PC-9 (cell line): ENCODE data around the gene MYBBP1A. TPM values are rescaled to one million over a fixed set of nuclear protein-coding genes. Genes with fewer than 3 reads are reported as not detected.

Experiments used
- BruUV-seq: library from RNA; stranded (reverse); fragments of 400-500 nt; replicated peaks from 2 replicates; lab custom pipeline; 2021; lab: Mats Ljungman, UMichigan
- CTCF ChIA-PET: fragments of 300-600 bp; sonication (Branson Sonifier 250); formaldehyde crosslinking; loops from one replicate; lab custom pipeline; 2022; ENCODE audit warnings: antibody characterized with exemption; lab: Charles Lee
- POLR2A ChIA-PET: fragments of 300-600 bp; sonication (Branson Sonifier 250); formaldehyde crosslinking; loops from one replicate; lab custom pipeline; 2022; ENCODE audit warnings: antibody characterized with exemption; ENCODE audit not compliant: unreplicated experiment; lab: Charles Lee
- DNase-seq, 2 experiments: peaks; one replicate each; pipeline versions ENCODE4 v3.0.0 to v3.0.0-alpha.2; 2015 to 2022; ENCODE audit warnings: mixed read lengths in 1 of 2
- H2AFZ ChIP-seq: fragments of 200-600 bp; sonication (generic); 2 replicates; pipeline ENCODE4 v1.8.1; 2017; ENCODE audit warnings: antibody characterized with exemption
- H3F3A ChIP-seq: fragments of 200-600 bp; sonication (generic); 2 replicates; pipeline ENCODE4 v1.8.1; 2017; ENCODE audit warnings: antibody characterized with exemption, mild to moderate bottlenecking, low read depth; ENCODE audit not compliant: insufficient read depth
- H3K27ac ChIP-seq: fragments of 200-600 bp; sonication (generic); 2 replicates; pipeline ENCODE4 v1.6.1; 2016; ENCODE audit warnings: mixed run types
- H3K27me3 ChIP-seq: fragments of 200-600 bp; sonication (generic); 2 replicates; pipeline ENCODE4 v1.6.1; 2016; ENCODE audit warnings: low read depth, mixed run types; ENCODE audit not compliant: insufficient read depth
- H3K36me3 ChIP-seq: fragments of 200-600 bp; sonication (generic); 2 replicates; pipeline ENCODE4 v1.6.1; 2016; ENCODE audit warnings: low read depth, mixed run types
- H3K4me1 ChIP-seq: fragments of 200-600 bp; sonication (generic); replicated peaks from 2 replicates; pipeline ENCODE4 v1.6.1; 2016; ENCODE audit warnings: mixed run types; ENCODE audit not compliant: insufficient read depth
- H3K4me2 ChIP-seq: fragments of 200-600 bp; sonication (generic); 2 replicates; pipeline ENCODE4 v1.6.1; 2017; ENCODE audit warnings: mixed run types
- H3K4me3 ChIP-seq: fragments of 200-600 bp; sonication (generic); 2 replicates; pipeline ENCODE4 v1.6.1; 2016; ENCODE audit warnings: mixed run types
- H3K79me2 ChIP-seq: fragments of 200-600 bp; sonication (generic); 2 replicates; pipeline ENCODE4 v1.6.1; 2017; ENCODE audit warnings: low read depth, mixed run types
- H3K9me2 ChIP-seq: fragments of 200-600 bp; sonication (generic); 2 replicates; pipeline ENCODE4 v1.8.1; 2017; ENCODE audit warnings: mild to moderate bottlenecking; ENCODE audit not compliant: insufficient read depth
- H3K9me3 ChIP-seq: fragments of 200-600 bp; sonication (generic); 2 replicates; pipeline ENCODE4 v1.8.1; 2016; ENCODE audit warnings: low read depth; ENCODE audit not compliant: insufficient read depth
- H4K20me1 ChIP-seq: fragments of 200-600 bp; sonication (generic); 2 replicates; pipeline ENCODE4 v1.8.1; 2017; ENCODE audit not compliant: insufficient read depth
- EZH2 ChIP-seq: fragments of 200-600 bp; sonication (generic); IDR thresholded peaks from 2 replicates; pipeline ENCODE4 v1.8.0; 2017; ENCODE audit warnings: antibody characterized with exemption, low read depth
- intact Hi-C: fragments of 100-400 bp; cut with micrococcal nuclease; formaldehyde crosslinking; loops from one replicate; pipeline ENCODE4 v1.10.0; 2022; ENCODE audit not compliant: unreplicated experiment
- total RNA-seq: library from RNA; stranded (reverse); gene quantifications from 2 replicates; pipeline ENCODE4 v1.2.3, GENCODE V29; 2021
- TF ChIP-seq, protein P1 (sequence below): fragments of 200-600 bp; sonication (generic); conservative IDR thresholded peaks from 2 replicates; pipeline ENCODE4 v1.6.1; 2017; ENCODE audit warnings: mixed run types, antibody characterized with exemption, mild to moderate bottlenecking, moderate library complexity

Gene MYBBP1A
- total RNA-seq, 1 experiment from 2014 or later, result 89.1 TPM

DNA sequence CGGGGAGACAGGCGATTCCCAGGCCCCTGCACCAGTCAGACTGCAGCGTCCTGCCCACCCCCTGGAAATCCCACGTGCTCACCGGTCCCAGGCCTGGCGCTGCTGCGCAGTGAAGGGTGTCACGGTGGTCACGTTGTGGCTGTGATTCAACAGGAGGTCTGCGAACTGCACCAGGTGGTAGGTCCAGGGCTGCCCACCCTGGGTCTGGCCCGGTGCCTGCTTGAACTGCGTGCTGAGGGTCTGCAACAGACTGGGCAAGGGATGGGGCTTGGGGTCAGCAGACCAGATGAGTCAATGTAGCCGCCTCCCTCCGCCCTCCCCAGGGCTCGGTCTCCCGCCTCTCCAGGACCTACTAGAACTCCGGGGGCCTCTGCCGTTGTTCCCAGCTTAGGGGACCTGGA lies 7.1 kb downstream of the MYBBP1A start:
- no peaks in the 10 kb centered on the region for H3K27me3 ChIP-seq
- ChIA-PET CTCF (no interaction called here), POLR2A (no interaction called here)
- no peak overlapping the region for H3K4me2 ChIP-seq
- H3K9me3 ChIP-seq, result no peaks in the 10 kb centered on the region
- H3K27ac ChIP-seq, result no peak overlapping the region
- no peak for DNase-seq
- TF ChIP-seq, protein P1, sequence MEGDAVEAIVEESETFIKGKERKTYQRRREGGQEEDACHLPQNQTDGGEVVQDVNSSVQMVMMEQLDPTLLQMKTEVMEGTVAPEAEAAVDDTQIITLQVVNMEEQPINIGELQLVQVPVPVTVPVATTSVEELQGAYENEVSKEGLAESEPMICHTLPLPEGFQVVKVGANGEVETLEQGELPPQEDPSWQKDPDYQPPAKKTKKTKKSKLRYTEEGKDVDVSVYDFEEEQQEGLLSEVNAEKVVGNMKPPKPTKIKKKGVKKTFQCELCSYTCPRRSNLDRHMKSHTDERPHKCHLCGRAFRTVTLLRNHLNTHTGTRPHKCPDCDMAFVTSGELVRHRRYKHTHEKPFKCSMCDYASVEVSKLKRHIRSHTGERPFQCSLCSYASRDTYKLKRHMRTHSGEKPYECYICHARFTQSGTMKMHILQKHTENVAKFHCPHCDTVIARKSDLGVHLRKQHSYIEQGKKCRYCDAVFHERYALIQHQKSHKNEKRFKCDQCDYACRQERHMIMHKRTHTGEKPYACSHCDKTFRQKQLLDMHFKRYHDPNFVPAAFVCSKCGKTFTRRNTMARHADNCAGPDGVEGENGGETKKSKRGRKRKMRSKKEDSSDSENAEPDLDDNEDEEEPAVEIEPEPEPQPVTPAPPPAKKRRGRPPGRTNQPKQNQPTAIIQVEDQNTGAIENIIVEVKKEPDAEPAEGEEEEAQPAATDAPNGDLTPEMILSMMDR, result no peak
- TF ChIP-seq EZH2, result no peak
- H3K4me1 ChIP-seq, result peaks cover 10% of the 10 kb centered on the region; the same call in 1 of the 2 replicates
- peaks cover 24% of the 10 kb centered on the region for H3K79me2 ChIP-seq
- H3F3A ChIP-seq, result peaks cover 59% of the 10 kb centered on the region
- H3K4me3 ChIP-seq, result no peak overlapping the region
- H2AFZ ChIP-seq, result no peak overlapping the region
- peaks cover 45% of the 10 kb centered on the region for H3K36me3 ChIP-seq
- intact Hi-C loops, result no loop called here
- no TSS peak for BruUV-seq
- no peaks in the 10 kb centered on the region for H3K9me2 ChIP-seq
- peaks cover 20% of the 10 kb centered on the region for H4K20me1 ChIP-seq

DNA sequence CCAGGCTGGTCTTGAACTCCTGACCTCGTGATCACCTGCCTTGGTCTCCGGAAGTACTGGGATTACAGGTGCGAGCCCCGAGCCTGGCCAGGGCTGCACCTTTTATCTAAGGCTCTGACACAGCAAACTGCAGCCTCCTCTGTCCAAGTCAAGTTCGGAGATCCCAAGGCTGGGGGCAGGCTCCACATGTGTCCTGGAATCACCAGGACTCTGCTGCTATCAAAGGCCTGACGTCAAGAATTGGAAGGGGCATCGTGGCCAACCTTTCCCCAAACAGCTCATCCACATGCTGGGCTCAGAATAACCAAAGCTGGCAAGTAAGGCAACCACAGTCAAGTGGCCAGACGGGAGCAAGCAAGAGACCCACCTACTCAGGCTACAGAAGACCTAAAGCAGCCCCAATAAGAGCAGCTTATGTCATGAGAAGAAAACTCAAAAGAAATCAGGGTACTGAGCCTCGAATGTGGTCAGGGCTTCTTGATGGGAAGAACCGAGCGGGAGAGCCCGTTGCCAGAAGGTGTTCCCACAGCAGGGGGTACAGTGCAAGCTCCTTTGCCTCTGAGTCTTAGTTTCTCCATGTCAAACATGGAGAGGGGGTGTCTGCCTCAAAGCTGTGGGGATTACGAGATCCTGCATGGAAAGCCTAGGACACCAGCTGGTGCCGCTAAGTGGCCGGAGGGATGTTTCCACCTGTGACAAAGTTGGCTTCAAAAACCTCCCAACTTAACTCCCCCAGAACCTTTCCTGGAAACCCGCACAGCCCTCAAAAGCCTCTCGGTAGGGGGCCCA lies 7.9 kb downstream of the MYBBP1A start:
- Histone ChIP-seq H3K9me3 (no peaks in the 10 kb centered on the region), H3F3A (peaks cover 61% of the 10 kb centered on the region; the same call in 1 of the 2 replicates), H2AFZ (no peak overlapping the region), H3K27ac (no peak overlapping the region), H3K4me2 (no peak overlapping the region), H3K27me3 (no peaks in the 10 kb centered on the region), H3K79me2 (peaks cover 16% of the 10 kb centered on the region), H3K4me1 (peaks cover 10% of the 10 kb centered on the region; the same call in 1 of the 2 replicates), H3K9me2 (no peaks in the 10 kb centered on the region), H3K4me3 (no peak overlapping the region), H4K20me1 (peaks cover 23% of the 10 kb centered on the region), H3K36me3 (peaks cover 48% of the 10 kb centered on the region)
- TF ChIP-seq, protein P1, result no peak
- no peak for TF ChIP-seq EZH2
- POLR2A ChIA-PET, result no interaction called here
- CTCF ChIA-PET, result no interaction called here
- BruUV-seq, result no TSS peak
- DNase-seq, result no peak
- intact Hi-C loops, result no loop called here

DNA sequence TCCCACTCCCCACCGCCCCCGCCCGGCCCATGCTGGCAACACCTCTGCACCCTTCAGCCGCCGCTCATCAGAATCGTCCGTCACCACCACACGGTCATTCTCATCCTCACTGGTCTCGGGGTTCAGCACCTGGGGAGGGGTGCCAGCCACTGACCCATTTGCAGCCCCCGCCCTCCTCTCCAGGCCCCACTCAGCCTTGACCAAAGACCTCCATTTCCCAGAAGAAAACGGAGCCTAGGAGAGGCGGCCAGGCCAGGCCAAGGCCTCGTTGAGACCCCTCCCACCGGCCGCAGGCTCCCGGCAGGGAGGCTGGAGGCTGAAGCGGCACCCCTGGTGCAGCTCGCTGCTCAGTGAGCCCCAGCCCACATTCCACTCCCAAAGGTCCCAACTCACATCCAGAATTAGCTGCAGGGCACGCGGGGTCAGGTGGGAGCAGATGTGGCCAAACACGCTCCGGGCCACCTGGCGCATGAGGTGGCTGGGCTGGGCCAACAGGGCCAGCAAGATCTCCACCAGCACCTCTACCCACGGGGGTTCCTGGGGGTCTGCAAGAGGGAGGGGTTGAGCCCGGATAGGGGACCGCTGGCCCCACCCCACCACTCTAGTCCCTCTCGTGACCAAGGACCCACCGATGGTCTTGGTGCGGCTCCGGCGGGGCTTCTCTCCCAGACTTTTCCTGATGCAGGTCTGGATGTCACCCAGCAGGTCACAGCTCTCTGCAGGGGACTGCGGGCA lies 9.8 kb downstream of the MYBBP1A start:
- Histone ChIP-seq H2AFZ (no peak overlapping the region), H3K4me3 (no peak overlapping the region), H3K4me2 (no peak overlapping the region), H3K27me3 (no peaks in the 10 kb centered on the region), H4K20me1 (peaks cover 33% of the 10 kb centered on the region), H3K79me2 (peaks cover 2% of the 10 kb centered on the region; the same call in 1 of the 2 replicates), H3K9me2 (no peaks in the 10 kb centered on the region), H3F3A (peaks cover 72% of the 10 kb centered on the region), H3K4me1 (peaks cover 10% of the 10 kb centered on the region; the same call in 1 of the 2 replicates), H3K36me3 (peaks cover 40% of the 10 kb centered on the region), H3K27ac (no peak overlapping the region), H3K9me3 (no peaks in the 10 kb centered on the region)
- ChIA-PET CTCF (no interaction called here), POLR2A (no interaction called here)
- TF ChIP-seq, protein P1, result no peak
- no peak for TF ChIP-seq EZH2
- intact Hi-C loops, result no loop called here
- BruUV-seq, result no TSS peak
- DNase-seq, result no peak
